H1 (cell line): ENCODE data around the gene CRP. TPM values are rescaled to one million over a fixed set of nuclear protein-coding genes. Genes with fewer than 3 reads are reported as not detected.

Experiments
- CTCF ChIA-PET: fragments of 300-600 bp; sonication (Branson Sonifier 250); formaldehyde crosslinking; loops from one replicate; lab custom pipeline; 2021; ENCODE audit not compliant: partially characterized antibody; lab: Charles Lee
- POLR2A ChIA-PET: fragments of 300-600 bp; sonication (Branson Sonifier 250); formaldehyde crosslinking; loops from one replicate; lab custom pipeline; 2021; ENCODE audit warnings: inconsistent platforms; ENCODE audit not compliant: partially characterized antibody; lab: Charles Lee
- DNase-seq, 2 experiments: peaks; one replicate each; pipeline versions ENCODE4 v3.0.0 to v3.0.0-alpha.2; 2010 to 2022; ENCODE audit warnings: low spot score in 2 of 2, low read depth in 1 of 2, mixed read lengths in 1 of 2
- FAIRE-seq: peaks from 2 replicates; lab custom pipeline; 2011; peaks lifted over from hg19 to GRCh38; lab: Jason Lieb, UNC
- H2AFZ ChIP-seq: 2 replicates; pipeline ENCODE4 v1.8.1; 2012; ENCODE audit warnings: low read length, inconsistent platforms
- H2AK5ac ChIP-seq: 2 replicates; pipeline ENCODE4 v1.6.1; 2013; ENCODE audit warnings: low read depth, low read length
- H2BK120ac ChIP-seq: replicated peaks from 2 replicates; pipeline ENCODE3; 2013; ENCODE audit warnings: low read depth, low read length, inconsistent platforms
- H2BK12ac ChIP-seq: 2 replicates; pipeline ENCODE4 v1.6.1; 2013; ENCODE audit warnings: low read depth, low read length
- H2BK15ac ChIP-seq: 2 replicates; pipeline ENCODE4 v1.6.1; 2013; ENCODE audit warnings: low read length
- H2BK20ac ChIP-seq: 2 replicates; pipeline ENCODE4 v1.6.1; 2013; ENCODE audit warnings: low read length
- H2BK5ac ChIP-seq: 2 replicates; pipeline ENCODE4 v1.6.1; 2013; ENCODE audit warnings: low read depth, low read length
- H3K14ac ChIP-seq: 2 replicates; pipeline ENCODE4 v1.6.1; 2013; ENCODE audit warnings: inconsistent platforms; ENCODE audit not compliant: insufficient read length
- H3K18ac ChIP-seq: 2 replicates; pipeline ENCODE4 v1.6.1; 2013; ENCODE audit warnings: low read length; ENCODE audit errors: extremely low read depth
- H3K23ac ChIP-seq: 2 replicates; pipeline ENCODE4 v1.6.1; 2013; ENCODE audit warnings: inconsistent platforms; ENCODE audit not compliant: insufficient read length
- H3K23me2 ChIP-seq: 2 replicates; pipeline ENCODE4 v1.6.1; 2013; ENCODE audit warnings: low read depth, low read length
- H3K27ac ChIP-seq: 2 replicates; pipeline ENCODE4 v1.6.1; 2011; ENCODE audit warnings: low read depth, low read length, inconsistent platforms
- H3K27me3 ChIP-seq, 4 experiments: replicated peaks in 1 of 4; 1 replicate in 1 of 4; 2 replicates in 3 of 4; pipeline versions ENCODE4 v1.6.1 to v1.8.1; 2011 to 2013; ENCODE audit warnings: low read length in 3 of 4, mild to moderate bottlenecking in 3 of 4, inconsistent platforms in 2 of 4, mixed read lengths in 2 of 4, moderate library complexity in 1 of 4; ENCODE audit not compliant: control insufficient read depth in 3 of 4, insufficient read depth in 3 of 4; ENCODE audit errors: extremely low read depth in 1 of 4
- H3K36me3 ChIP-seq, 4 experiments: 2 replicates each; pipeline versions ENCODE4 v1.6.1 to v1.8.1; 2011 to 2013; ENCODE audit warnings: mild to moderate bottlenecking in 4 of 4, low read length in 3 of 4, moderate library complexity in 2 of 4, control low read depth in 1 of 4, inconsistent platforms in 1 of 4; ENCODE audit not compliant: insufficient read depth in 4 of 4, control insufficient read depth in 2 of 4
- H3K4ac ChIP-seq: replicated peaks from 2 replicates; pipeline ENCODE3; 2013; ENCODE audit warnings: low read length, low read depth, mixed read lengths, inconsistent platforms; ENCODE audit not compliant: insufficient read length
- H3K4me1 ChIP-seq, 4 experiments: replicated peaks in 1 of 4; 1 replicate in 1 of 4; 2 replicates in 3 of 4; pipeline versions ENCODE4 v1.6.1 to v1.8.1; 2011 to 2013; ENCODE audit warnings: low read length in 3 of 4, inconsistent platforms in 2 of 4, mixed read lengths in 1 of 4; ENCODE audit not compliant: insufficient read depth in 4 of 4, control insufficient read depth in 3 of 4
- H3K4me2 ChIP-seq, 2 experiments: 2 replicates each; pipeline versions ENCODE4 v1.6.1 to v1.8.1; 2011 to 2013; ENCODE audit warnings: low read depth in 2 of 2, low read length in 2 of 2, control low read depth in 1 of 2, inconsistent platforms in 1 of 2, mild to moderate bottlenecking in 1 of 2; ENCODE audit not compliant: insufficient read depth in 1 of 2
- H3K4me3 ChIP-seq, 4 experiments: fragments of 200-600, 300-600 bp in 1 of 4; sonication (generic), shearing (Covaris generic), sonication (Bioruptor Twin) in 1 of 4; 2 replicates each; pipeline versions ENCODE4 v1.5.1 to v1.8.1; 2011 to 2016; ENCODE audit warnings: low read length in 4 of 4, low read depth in 3 of 4, control low read depth in 2 of 4, inconsistent platforms in 2 of 4, mild to moderate bottlenecking in 2 of 4, mixed read lengths in 1 of 4, moderate library complexity in 1 of 4; ENCODE audit not compliant: insufficient read depth in 2 of 4; ENCODE audit errors: extremely low read depth in 1 of 4
- H3K56ac ChIP-seq: replicated peaks from 2 replicates; pipeline ENCODE3; 2013; ENCODE audit warnings: low read depth, mild to moderate bottlenecking, mixed read lengths, low read length, inconsistent platforms; ENCODE audit not compliant: insufficient read length
- H3K79me1 ChIP-seq: 2 replicates; pipeline ENCODE4 v1.6.1; 2013; ENCODE audit warnings: low read depth, low read length, control low read depth
- H3K79me2 ChIP-seq, 2 experiments: 2 replicates each; pipeline versions ENCODE4 v1.6.1 to v1.8.1; 2012 to 2013; ENCODE audit warnings: low read length in 2 of 2, mild to moderate bottlenecking in 2 of 2, inconsistent platforms in 1 of 2; ENCODE audit not compliant: insufficient read depth in 2 of 2, control insufficient read depth in 1 of 2
- H3K9ac ChIP-seq, 4 experiments: replicated peaks in 1 of 4; 1 replicate in 1 of 4; 2 replicates in 3 of 4; pipeline versions ENCODE4 v1.6.1 to v1.8.1; 2011 to 2013; ENCODE audit warnings: low read depth in 3 of 4, low read length in 3 of 4, control low read depth in 2 of 4, mild to moderate bottlenecking in 2 of 4, moderate library complexity in 2 of 4, inconsistent platforms in 1 of 4; ENCODE audit errors: extremely low read depth in 1 of 4
- H3K9me3 ChIP-seq, 2 experiments: 2 replicates each; pipeline versions ENCODE4 v1.6.1 to v1.8.1; 2012 to 2013; ENCODE audit warnings: mild to moderate bottlenecking in 2 of 2, moderate library complexity in 2 of 2, control low read depth in 1 of 2, inconsistent platforms in 1 of 2, low read depth in 1 of 2, low read length in 1 of 2, mixed read lengths in 1 of 2; ENCODE audit not compliant: insufficient read depth in 2 of 2
- H4K20me1 ChIP-seq, 2 experiments: replicated peaks in 1 of 2; 2 replicates each; pipeline versions ENCODE3 to v1.8.1; 2011 to 2013; ENCODE audit warnings: inconsistent platforms in 2 of 2, low read length in 2 of 2, mild to moderate bottlenecking in 1 of 2; ENCODE audit not compliant: insufficient read depth in 2 of 2, control insufficient read depth in 1 of 2
- H4K5ac ChIP-seq: 2 replicates; pipeline ENCODE4 v1.6.1; 2013; ENCODE audit warnings: low read length, low read depth, mixed read lengths, inconsistent platforms; ENCODE audit not compliant: insufficient read length
- H4K8ac ChIP-seq: 2 replicates; pipeline ENCODE4 v1.8.0; 2013; ENCODE audit warnings: mild to moderate bottlenecking, moderate library complexity, low read length, inconsistent platforms; ENCODE audit not compliant: insufficient read depth; ENCODE audit errors: extremely low read depth
- H4K91ac ChIP-seq: replicated peaks from 2 replicates; pipeline ENCODE3; 2013; ENCODE audit warnings: low read length, mixed read lengths, inconsistent platforms; ENCODE audit not compliant: insufficient read length
- ATF2 ChIP-seq: IDR thresholded peaks from 2 replicates; pipeline ENCODE4 v1.6.1; 2012; ENCODE audit warnings: low read length, inconsistent platforms
- KDM1A ChIP-seq: fragments of 200-600, 300-600 bp; sonication (generic); IDR thresholded peaks from 2 replicates; pipeline ENCODE4 v1.7.1; 2016; ENCODE audit warnings: mild to moderate bottlenecking, low read length, borderline replicate concordance
- RBBP5 ChIP-seq: IDR thresholded peaks from 2 replicates; pipeline ENCODE4 v1.7.1; 2012; ENCODE audit warnings: low read depth, mild to moderate bottlenecking, inconsistent platforms, low read length, moderate library complexity, borderline replicate concordance
- SRF ChIP-seq: IDR thresholded peaks from 2 replicates; pipeline ENCODE4 v1.6.1; 2011; ENCODE audit warnings: mild to moderate bottlenecking, low read depth, low read length, moderate library complexity
- WGBS, 2 experiments: shearing (Covaris generic) in 1 of 2; methylation state at CpG; one replicate each; pipeline versions ENCODE4 v1.1.6 to v1.1.7; 2013 to 2015; ENCODE audit warnings: low lambda C conversion rate in 2 of 2, mixed read lengths in 2 of 2, inconsistent platforms in 1 of 2, low coverage in 1 of 2, missing lambda C conversion rate in 1 of 2; ENCODE audit not compliant: insufficient replicate concordance in 2 of 2, insufficient coverage in 1 of 2, insufficient read length in 1 of 2; ENCODE audit errors: extremely low coverage in 1 of 2, missing lambda C conversion rate in 1 of 2; 5-methylcytosine and 5-hydroxymethylcytosine counted together
- polyA plus RNA-seq, 7 experiments: library from polyadenylated mRNA; depleted of rRNA in 3 of 7; stranded (reverse) in 5 of 7; unstranded in 2 of 7; fragments of >200 nt in 5 of 7; fragments of 200-250 nt in 2 of 7; gene quantifications; 1 replicate in 5 of 7; 2 replicates in 1 of 7; 4 replicates in 1 of 7; pipeline versions ENCODE4 v1.2.1 to v1.2.3, GENCODE V29; 2011 to 2013; ENCODE audit warnings: missing spikeins in 2 of 7, mixed read lengths in 2 of 7
- total RNA-seq: library from RNA; stranded (reverse); fragmentation: NEBNext Ultra II Directional; extraction: Animal tissue kit (Norgen Biotek cat#: 25700); gene quantifications from 2 replicates; pipeline ENCODE4 v1.2.1, GENCODE V29; 2021

The CRP gene
- total and polyA plus RNA-seq, 2 of the 8 experiments (the other 6 are each of a cell fraction or from before 2014, with no cell fraction given): not detected

- Histone ChIP-seq H3K56ac (no peak overlapping the region), H3K23ac (no peak overlapping the region), H4K8ac (no peak overlapping the region), H3K4me3 (no peak overlapping the region), H3K4ac (no peak overlapping the region), H3K27me3 (no peaks in the 10 kb centered on the region), H3K79me2 (no peaks in the 10 kb centered on the region), H4K20me1 (no peaks in the 10 kb centered on the region), H2AK5ac (no peak overlapping the region), H3K79me1 (no peaks in the 10 kb centered on the region), H2BK120ac (no peak overlapping the region), H3K9ac (no peak overlapping the region), H2BK5ac (no peak overlapping the region), H3K14ac (no peak overlapping the region), H3K27ac (no peak overlapping the region), H2BK15ac (no peak overlapping the region), H2BK12ac (no peak overlapping the region), H3K36me3 (no peaks in the 10 kb centered on the region), H3K9me3 (peaks cover 0 to 10% of the 10 kb centered on the region in 2 experiments; a peak in 1 of 4 replicates), H2BK20ac (no peak overlapping the region), H3K4me2 (no peak overlapping the region), H3K18ac (no peak overlapping the region), H4K5ac (no peak overlapping the region), H4K91ac (no peak overlapping the region), H3K4me1 (no peaks in the 10 kb centered on the region), H2AFZ (no peak overlapping the region), H3K23me2 (no peaks in the 10 kb centered on the region)
- ChIA-PET POLR2A (no interaction called here), CTCF (interaction anchor here (1.2 kb wide), 1 partner anchor 12 kb away, joined by 3 read pairs; no protein-coding TSS in a partner anchor)
- DNase-seq (no peak), FAIRE-seq (no peak)
- 84% methylated on average over 4 of the region's 4 CpGs; no CpG with 5 or more reads in 1 of the 2 experiments for WGBS, 2 experiments
- TF ChIP-seq KDM1A: no peak
- TF ChIP-seq RBBP5: no peak
- no peak for TF ChIP-seq SRF
- TF ChIP-seq ATF2: no peak
These were observed 23.0 kb upstream of the CRP start for GRCh38 chr1:159737238-159737916.
